Right lobe of liver (tissue), 4 donors: Measurements from ENCODE around the gene COL4A4.

Experiments
- CTCF ChIP-seq, 4 donors: fragments of 200-600 bp in 3 of 4; fragments of 450-650 bp in 1 of 4; IDR thresholded peaks; one replicate each; pipeline versions ENCODE4 v1.5.1 to v1.8.0; 2016 to 2022; ENCODE audit warnings: antibody characterized with exemption in 4 of 4, mild to moderate bottlenecking in 2 of 4
- POLR2A ChIP-seq: fragments of 450-650 bp; IDR thresholded peaks from one replicate; pipeline ENCODE4 v1.6.1; 2017; ENCODE audit warnings: antibody characterized with exemption, mild to moderate bottlenecking
- donor health status: DM: no; HTN: no; CAD: no.
- donor health status: DM: no; HTN: no; CAD: no.
- donor health status: DM: no; HTN: yes; CAD: no.

- no peak for TF ChIP-seq CTCF (IDR thresholded peaks at IDR 0.05)
- no peak for TF ChIP-seq POLR2A
These were observed 40.4 kb upstream of the COL4A4 start for GRCh38 chr2:227204452-227204851.
